ENCODE results near the gene OAS1.

OAS1 gene

GRCh38 chr12:112967858-112968257, 61.1 kb downstream of the OAS1 start:
- no peak for DNase-seq
